ENCODE data around the gene ADAT3. TPM values are rescaled to one million over a fixed set of nuclear protein-coding genes. Genes with fewer than 3 reads are reported as not detected.

Gene ADAT3
- total RNA-seq, 1 donor from 2014 or later = 5.7 TPM

DNA sequence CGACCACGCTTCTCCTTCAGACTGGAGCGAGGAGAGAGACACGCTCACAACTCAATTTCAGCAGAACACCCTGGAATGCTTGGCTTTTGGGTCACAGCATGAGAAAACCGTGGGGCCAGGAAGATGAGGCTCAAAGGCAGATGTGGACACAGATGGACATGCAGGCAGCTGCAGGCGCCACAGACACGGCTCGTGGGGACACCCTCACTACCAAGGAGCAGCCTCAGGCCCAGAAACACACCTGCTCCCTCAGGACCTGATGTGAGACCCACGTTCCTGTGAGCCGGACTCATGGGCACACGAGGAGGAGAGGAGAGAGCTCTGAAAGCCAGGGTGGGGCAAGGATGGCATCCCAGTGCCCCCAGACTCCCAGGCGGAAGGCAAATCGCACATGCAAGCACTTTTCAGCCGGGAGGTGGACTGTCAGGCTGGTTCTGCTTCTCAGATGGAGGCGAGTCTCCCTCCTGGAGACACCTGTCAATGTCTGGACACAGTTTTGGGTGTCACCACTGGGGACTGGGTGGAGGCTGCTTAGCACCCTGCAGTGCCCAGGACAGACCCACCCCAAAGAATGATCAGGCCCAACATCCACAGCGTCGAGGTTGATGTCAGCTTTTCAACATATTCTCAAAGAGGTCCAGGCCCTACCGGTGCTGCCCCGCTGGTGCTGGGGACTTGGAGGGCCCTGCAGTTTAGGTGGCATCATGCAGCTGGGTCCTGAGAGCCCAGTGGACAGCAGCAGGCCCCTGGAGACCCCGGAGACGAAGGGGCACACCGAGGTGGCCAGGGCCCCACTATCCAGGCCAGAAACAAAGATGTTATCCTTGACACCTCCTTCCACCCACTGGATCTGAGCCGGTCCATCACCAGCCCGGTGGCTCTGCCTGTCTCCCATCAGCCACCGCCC is 22.2 kb upstream of the ADAT3 start:
- Histone ChIP-seq H3K4me3 (ENCODE audit: insufficient read depth, low read depth, low read length) (peak overlapping the region; percentile 86), H3K27ac (ENCODE audit: low read depth, low read length) (no peak overlapping the region), H4K20me1 (ENCODE audit: insufficient read depth, low read length) (peaks cover 46% of the 10 kb centered on the region), H3K27me3 (ENCODE audit: insufficient read depth, low read length) (no peaks in the 10 kb centered on the region), H3K4me2 (ENCODE audit: low read length) (peak overlapping the region; percentile 99), H2AFZ (ENCODE audit: low read depth, low read length) (no peak overlapping the region), H3K36me3 (ENCODE audit: insufficient read depth, low read length) (peaks cover 4% of the 10 kb centered on the region), H3K79me2 (ENCODE audit: insufficient read depth, low read length) (peaks cover 48% of the 10 kb centered on the region), H3K4me1 (ENCODE audit: insufficient read depth, low read length) (peaks cover 26% of the 10 kb centered on the region), H3K9me3 (ENCODE audit: insufficient read depth, low read depth, low read length) (no peaks in the 10 kb centered on the region), H3K9ac (ENCODE audit: low read length) (peak overlapping the region; percentile 90)
- H3K4me3 Mint-ChIP-seq (ENCODE audit: unreplicated experiment) = peak overlapping the region; percentile 100
- DNase-seq (ENCODE audit: low read depth) (no peak), FAIRE-seq (no peak)
- H3K27me3 Mint-ChIP-seq (ENCODE audit: low read depth, unreplicated experiment) = no peaks in the 10 kb centered on the region
- H3K27ac Mint-ChIP-seq (ENCODE audit: unreplicated experiment) = peak overlapping the region; percentile 22
- peaks cover 22% of the 10 kb centered on the region for H3K4me1 Mint-ChIP-seq (ENCODE audit: low read depth, unreplicated experiment)
- TF ChIP-seq, protein P1, sequence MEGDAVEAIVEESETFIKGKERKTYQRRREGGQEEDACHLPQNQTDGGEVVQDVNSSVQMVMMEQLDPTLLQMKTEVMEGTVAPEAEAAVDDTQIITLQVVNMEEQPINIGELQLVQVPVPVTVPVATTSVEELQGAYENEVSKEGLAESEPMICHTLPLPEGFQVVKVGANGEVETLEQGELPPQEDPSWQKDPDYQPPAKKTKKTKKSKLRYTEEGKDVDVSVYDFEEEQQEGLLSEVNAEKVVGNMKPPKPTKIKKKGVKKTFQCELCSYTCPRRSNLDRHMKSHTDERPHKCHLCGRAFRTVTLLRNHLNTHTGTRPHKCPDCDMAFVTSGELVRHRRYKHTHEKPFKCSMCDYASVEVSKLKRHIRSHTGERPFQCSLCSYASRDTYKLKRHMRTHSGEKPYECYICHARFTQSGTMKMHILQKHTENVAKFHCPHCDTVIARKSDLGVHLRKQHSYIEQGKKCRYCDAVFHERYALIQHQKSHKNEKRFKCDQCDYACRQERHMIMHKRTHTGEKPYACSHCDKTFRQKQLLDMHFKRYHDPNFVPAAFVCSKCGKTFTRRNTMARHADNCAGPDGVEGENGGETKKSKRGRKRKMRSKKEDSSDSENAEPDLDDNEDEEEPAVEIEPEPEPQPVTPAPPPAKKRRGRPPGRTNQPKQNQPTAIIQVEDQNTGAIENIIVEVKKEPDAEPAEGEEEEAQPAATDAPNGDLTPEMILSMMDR (IDR thresholded peaks at IDR 0.05; ENCODE audit: insufficient read depth, low read depth, low read length) = no peak
- no peak for TF ChIP-seq EZH2 (IDR thresholded peaks at IDR 0.05; ENCODE audit: insufficient read depth, low read length)
- no peaks in the 10 kb centered on the region for H3K9me3 Mint-ChIP-seq (ENCODE audit: unreplicated experiment)
- H3K36me3 Mint-ChIP-seq (ENCODE audit: low read depth, unreplicated experiment) = peaks cover 2% of the 10 kb centered on the region

DNA sequence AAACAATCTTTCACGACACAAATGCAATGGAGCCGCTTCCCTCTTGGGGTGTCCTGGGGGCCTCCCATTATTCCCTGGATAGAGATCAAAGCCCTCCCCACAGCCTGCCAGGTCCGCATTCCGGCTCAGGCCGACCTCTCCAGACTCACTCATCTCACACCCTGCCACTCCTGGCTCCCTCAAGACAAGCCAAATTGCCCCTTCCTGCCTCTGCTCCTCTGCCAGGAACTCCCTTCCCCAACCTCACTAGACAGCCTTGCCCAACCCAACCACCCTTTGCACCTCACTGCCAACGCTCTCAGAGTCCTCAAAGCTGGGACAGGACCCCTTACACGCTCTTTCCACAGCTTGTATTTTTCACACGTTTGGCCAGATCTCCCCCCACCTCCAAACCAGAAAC is 21.4 kb upstream of the ADAT3 start:
- TF ChIP-seq EZH2 (IDR thresholded peaks at IDR 0.05; ENCODE audit: insufficient read depth, low read length) = no peak
- H3K79me2 ChIP-seq (ENCODE audit: insufficient read depth, low read length) = peaks cover 48% of the 10 kb centered on the region
- no peaks in the 10 kb centered on the region for H3K9me3 Mint-ChIP-seq (ENCODE audit: unreplicated experiment)
- H3K27ac Mint-ChIP-seq (ENCODE audit: unreplicated experiment) = peak overlapping the region; percentile 95
- H3K36me3 Mint-ChIP-seq (ENCODE audit: low read depth, unreplicated experiment) = peaks cover 2% of the 10 kb centered on the region
- DNase-seq (ENCODE audit: low read depth) (no peak), FAIRE-seq (no peak)
- H3K4me1 ChIP-seq (ENCODE audit: insufficient read depth, low read length) = peaks cover 26% of the 10 kb centered on the region
- H3K27me3 Mint-ChIP-seq (ENCODE audit: low read depth, unreplicated experiment) = no peaks in the 10 kb centered on the region
- peak overlapping the region; percentile 86 for H3K4me3 ChIP-seq (ENCODE audit: insufficient read depth, low read depth, low read length)
- H3K36me3 ChIP-seq (ENCODE audit: insufficient read depth, low read length) = peaks cover 4% of the 10 kb centered on the region
- peak overlapping the region; percentile 100 for H3K4me3 Mint-ChIP-seq (ENCODE audit: unreplicated experiment)
- H3K27ac ChIP-seq (ENCODE audit: low read depth, low read length) = no peak overlapping the region
- H2AFZ ChIP-seq (ENCODE audit: low read depth, low read length) = no peak overlapping the region
- H3K4me2 ChIP-seq (ENCODE audit: low read length) = peak overlapping the region; percentile 99
- H3K9me3 ChIP-seq (ENCODE audit: insufficient read depth, low read depth, low read length) = no peaks in the 10 kb centered on the region
- peaks cover 22% of the 10 kb centered on the region for H3K4me1 Mint-ChIP-seq (ENCODE audit: low read depth, unreplicated experiment)
- H4K20me1 ChIP-seq (ENCODE audit: insufficient read depth, low read length) = peaks cover 46% of the 10 kb centered on the region
- H3K27me3 ChIP-seq (ENCODE audit: insufficient read depth, low read length) = no peaks in the 10 kb centered on the region
- peak overlapping the region; percentile 90 for H3K9ac ChIP-seq (ENCODE audit: low read length)

DNA sequence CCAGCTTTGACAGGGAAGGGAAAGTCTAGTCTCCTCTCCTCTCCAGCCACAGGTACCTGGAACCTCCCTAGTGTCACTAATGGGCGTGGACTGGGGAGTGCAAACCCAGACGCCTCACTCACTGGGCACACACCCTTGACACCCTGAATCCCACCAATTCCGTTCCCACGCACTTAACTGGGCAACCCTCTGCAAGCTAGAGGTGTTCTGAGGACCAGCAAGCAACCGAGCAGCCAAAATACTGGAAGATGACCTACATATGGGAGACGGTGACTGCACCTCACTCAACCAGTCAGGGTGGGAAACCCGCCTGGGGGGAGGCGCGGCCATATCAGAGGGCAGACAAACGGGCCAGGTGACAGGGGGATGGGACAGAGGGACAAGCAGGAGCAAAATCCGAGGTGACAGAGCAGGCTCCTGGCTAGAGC is 20.9 kb upstream of the ADAT3 start:
- H3K79me2 ChIP-seq (ENCODE audit: insufficient read depth, low read length) = peaks cover 48% of the 10 kb centered on the region
- peak overlapping the region; percentile 86 for H3K4me3 ChIP-seq (ENCODE audit: insufficient read depth, low read depth, low read length)
- H3K27me3 ChIP-seq (ENCODE audit: insufficient read depth, low read length) = no peaks in the 10 kb centered on the region
- H3K4me3 Mint-ChIP-seq (ENCODE audit: unreplicated experiment) = peak overlapping the region; percentile 100
- H3K36me3 Mint-ChIP-seq (ENCODE audit: low read depth, unreplicated experiment) = peaks cover 2% of the 10 kb centered on the region
- peak overlapping the region; percentile 95 for H3K27ac Mint-ChIP-seq (ENCODE audit: unreplicated experiment)
- peaks cover 22% of the 10 kb centered on the region for H3K4me1 Mint-ChIP-seq (ENCODE audit: low read depth, unreplicated experiment)
- DNase-seq (ENCODE audit: low read depth) (no peak), FAIRE-seq (no peak)
- no peaks in the 10 kb centered on the region for H3K9me3 ChIP-seq (ENCODE audit: insufficient read depth, low read depth, low read length)
- peaks cover 46% of the 10 kb centered on the region for H4K20me1 ChIP-seq (ENCODE audit: insufficient read depth, low read length)
- peaks cover 26% of the 10 kb centered on the region for H3K4me1 ChIP-seq (ENCODE audit: insufficient read depth, low read length)
- peak overlapping the region; percentile 73 for H3K27ac ChIP-seq (ENCODE audit: low read depth, low read length)
- peak overlapping the region; percentile 81 for H2AFZ ChIP-seq (ENCODE audit: low read depth, low read length)
- H3K4me2 ChIP-seq (ENCODE audit: low read length) = peak overlapping the region; percentile 99
- H3K27me3 Mint-ChIP-seq (ENCODE audit: low read depth, unreplicated experiment) = no peaks in the 10 kb centered on the region
- H3K36me3 ChIP-seq (ENCODE audit: insufficient read depth, low read length) = peaks cover 4% of the 10 kb centered on the region
- no peaks in the 10 kb centered on the region for H3K9me3 Mint-ChIP-seq (ENCODE audit: unreplicated experiment)
- TF ChIP-seq, protein P1 (IDR thresholded peaks at IDR 0.05; ENCODE audit: insufficient read depth, low read depth, low read length) = no peak
- no peak for TF ChIP-seq EZH2 (IDR thresholded peaks at IDR 0.05; ENCODE audit: insufficient read depth, low read length)
- H3K9ac ChIP-seq (ENCODE audit: low read length) = peak overlapping the region; percentile 90
